Colonic mucosa (tissue), 4 donors: ENCODE data around the gene MCRIP1. TPM values are rescaled to one million over a fixed set of nuclear protein-coding genes. Genes with fewer than 3 reads are reported as not detected.

Experiments
- DNase-seq: peaks from one replicate; pipeline ENCODE4 v3.0.0-alpha.2; 2020
- H3K27ac ChIP-seq: fragments of 200-600 bp; one replicate; pipeline ENCODE4 v1.8.0; 2021
- H3K27me3 ChIP-seq: fragments of 200-600 bp; one replicate; pipeline ENCODE4 v1.8.0; 2021
- H3K36me3 ChIP-seq: fragments of 200-600 bp; one replicate; pipeline ENCODE4 v1.8.0; 2021
- H3K4me1 ChIP-seq: fragments of 200-600 bp; one replicate; pipeline ENCODE4 v1.8.0; 2021; ENCODE audit warnings: mild to moderate bottlenecking
- H3K4me3 ChIP-seq: fragments of 200-600 bp; one replicate; pipeline ENCODE4 v1.8.0; 2021
- H3K9ac ChIP-seq, 2 donors: one replicate each; pipeline ENCODE4 v1.7.0; 2013; ENCODE audit warnings: control low read depth in 2 of 2, low read depth in 2 of 2, low read length in 2 of 2
- H3K9me3 ChIP-seq: fragments of 200-600 bp; one replicate; pipeline ENCODE4 v1.8.0; 2021
- intact Hi-C: fragments of 100-400 bp; cut with DNase I; formaldehyde crosslinking; loops from one replicate; pipeline ENCODE4 v1.14.1; 2022
- total RNA-seq, 2 donors: library from RNA; stranded (reverse); fragmentation: NEBNext Ultra II Directional in 1 of 2; extraction: Animal tissue kit (Norgen Biotek cat#: 25700) in 1 of 2; gene quantifications; one replicate each; pipeline ENCODE4 v1.2.1, GENCODE V29; 2021
- TF ChIP-seq, protein P1 (sequence below): fragments of 200-600 bp; IDR thresholded peaks from one replicate; pipeline ENCODE4 v1.8.0; 2022; ENCODE audit warnings: antibody characterized with exemption, mild to moderate bottlenecking
- donor health status: healthy.
- donor health status: DM: no; HTN: no; CAD: no.
- donor health status: DM: no; HTN: no; CAD: no.

The MCRIP1 gene
- total RNA-seq, 2 donors from 2014 or later = 25.9 to 26.2 TPM

DNA sequence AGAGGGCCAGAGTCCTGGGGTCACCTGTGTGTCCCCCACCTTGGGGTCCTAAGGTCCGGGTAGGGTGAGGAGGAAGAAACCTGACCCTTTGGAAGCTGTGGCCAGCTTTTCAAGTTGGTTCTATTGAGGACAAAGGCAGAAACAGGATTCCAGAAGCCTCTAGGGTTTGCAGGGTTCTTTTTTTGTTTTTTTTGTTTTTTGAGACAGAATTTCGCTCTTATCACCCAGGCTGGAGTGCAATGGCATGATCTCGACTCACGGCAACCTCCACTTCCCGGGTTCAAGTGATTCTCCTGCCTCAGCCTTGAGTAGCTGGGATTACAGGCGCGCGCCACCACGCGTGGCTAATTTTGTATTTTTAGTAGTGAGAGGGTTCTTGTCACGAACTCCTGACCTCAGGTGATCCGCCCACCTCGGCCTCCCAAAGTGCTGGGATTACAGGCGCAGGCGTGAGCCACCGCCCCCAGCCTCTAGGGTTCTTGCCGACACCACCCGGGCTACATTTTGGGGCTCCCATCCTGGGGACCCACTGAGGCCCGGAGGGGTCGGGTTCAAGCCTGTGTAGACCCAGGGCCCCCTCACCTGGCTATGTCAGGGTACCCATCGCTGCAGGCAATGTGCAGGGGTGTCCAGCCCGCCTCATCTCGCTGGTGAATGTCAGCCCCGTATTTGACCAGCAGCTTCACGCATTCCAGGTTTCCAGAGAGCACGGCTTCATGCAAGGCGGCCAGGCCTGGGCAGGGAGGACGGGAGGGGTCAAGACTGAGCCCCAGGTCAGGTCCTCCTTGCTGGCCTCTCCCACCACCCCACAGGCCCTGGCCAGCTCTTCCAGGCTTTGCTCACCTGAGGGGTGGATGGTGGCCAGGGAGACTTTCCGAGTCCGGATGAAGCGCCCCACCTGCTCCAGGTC, 1.1 kb upstream of the MCRIP1 start:
- DNase-seq = no peak
- peak overlapping the region; percentile 69 for H3K4me3 ChIP-seq
- H3K9ac ChIP-seq = peak overlapping the region; percentile 82 to 91
- H3K36me3 ChIP-seq = no peaks in the 10 kb centered on the region
- H3K9me3 ChIP-seq = no peaks in the 10 kb centered on the region
- H3K27me3 ChIP-seq = no peaks in the 10 kb centered on the region
- H3K27ac ChIP-seq = peak overlapping the region; percentile 91
- H3K4me1 ChIP-seq = peaks cover 4% of the 10 kb centered on the region
- intact Hi-C loops = no loop called here
- TF ChIP-seq, protein P1, sequence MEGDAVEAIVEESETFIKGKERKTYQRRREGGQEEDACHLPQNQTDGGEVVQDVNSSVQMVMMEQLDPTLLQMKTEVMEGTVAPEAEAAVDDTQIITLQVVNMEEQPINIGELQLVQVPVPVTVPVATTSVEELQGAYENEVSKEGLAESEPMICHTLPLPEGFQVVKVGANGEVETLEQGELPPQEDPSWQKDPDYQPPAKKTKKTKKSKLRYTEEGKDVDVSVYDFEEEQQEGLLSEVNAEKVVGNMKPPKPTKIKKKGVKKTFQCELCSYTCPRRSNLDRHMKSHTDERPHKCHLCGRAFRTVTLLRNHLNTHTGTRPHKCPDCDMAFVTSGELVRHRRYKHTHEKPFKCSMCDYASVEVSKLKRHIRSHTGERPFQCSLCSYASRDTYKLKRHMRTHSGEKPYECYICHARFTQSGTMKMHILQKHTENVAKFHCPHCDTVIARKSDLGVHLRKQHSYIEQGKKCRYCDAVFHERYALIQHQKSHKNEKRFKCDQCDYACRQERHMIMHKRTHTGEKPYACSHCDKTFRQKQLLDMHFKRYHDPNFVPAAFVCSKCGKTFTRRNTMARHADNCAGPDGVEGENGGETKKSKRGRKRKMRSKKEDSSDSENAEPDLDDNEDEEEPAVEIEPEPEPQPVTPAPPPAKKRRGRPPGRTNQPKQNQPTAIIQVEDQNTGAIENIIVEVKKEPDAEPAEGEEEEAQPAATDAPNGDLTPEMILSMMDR = no peak

DNA sequence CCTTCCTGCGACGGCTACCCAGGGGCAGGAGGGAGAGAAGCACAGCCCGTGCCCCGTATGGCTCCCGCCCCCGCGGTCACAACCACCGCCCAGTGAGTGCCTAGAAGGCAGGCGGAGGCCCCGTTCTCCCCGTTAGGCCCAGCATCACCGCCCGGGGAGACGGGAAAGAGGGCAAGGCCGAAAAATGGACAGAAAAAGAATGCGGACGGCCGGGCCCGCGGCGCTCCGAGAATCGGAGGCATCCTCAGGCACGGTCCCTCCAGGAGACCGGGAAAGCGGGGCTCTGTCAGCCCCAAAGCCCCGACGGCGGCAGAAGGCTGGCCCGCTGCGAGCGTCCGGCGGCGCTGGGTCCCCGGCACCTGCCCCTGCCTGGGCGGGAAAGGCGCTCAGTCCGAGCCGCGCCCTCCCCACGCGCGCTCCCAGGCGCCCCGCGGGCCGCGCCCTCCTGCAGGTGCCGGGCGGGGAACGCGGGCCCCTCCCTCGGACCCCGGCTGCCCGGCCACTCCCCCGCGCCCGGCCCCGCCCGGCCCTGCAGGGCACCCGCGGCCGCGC, 407 bp downstream of the MCRIP1 start:
- TF ChIP-seq, protein P1 = no peak
- H3K27me3 ChIP-seq = no peaks in the 10 kb centered on the region
- H3K4me3 ChIP-seq = peak overlapping the region; percentile 74
- intact Hi-C loops = no loop called here
- H3K4me1 ChIP-seq = peaks cover 4% of the 10 kb centered on the region
- peak overlapping the region; percentile 62 to 91 for H3K9ac ChIP-seq
- no peaks in the 10 kb centered on the region for H3K9me3 ChIP-seq
- DNase-seq = peak; percentile 40
- H3K27ac ChIP-seq = peak overlapping the region; percentile 92
- no peaks in the 10 kb centered on the region for H3K36me3 ChIP-seq

DNA sequence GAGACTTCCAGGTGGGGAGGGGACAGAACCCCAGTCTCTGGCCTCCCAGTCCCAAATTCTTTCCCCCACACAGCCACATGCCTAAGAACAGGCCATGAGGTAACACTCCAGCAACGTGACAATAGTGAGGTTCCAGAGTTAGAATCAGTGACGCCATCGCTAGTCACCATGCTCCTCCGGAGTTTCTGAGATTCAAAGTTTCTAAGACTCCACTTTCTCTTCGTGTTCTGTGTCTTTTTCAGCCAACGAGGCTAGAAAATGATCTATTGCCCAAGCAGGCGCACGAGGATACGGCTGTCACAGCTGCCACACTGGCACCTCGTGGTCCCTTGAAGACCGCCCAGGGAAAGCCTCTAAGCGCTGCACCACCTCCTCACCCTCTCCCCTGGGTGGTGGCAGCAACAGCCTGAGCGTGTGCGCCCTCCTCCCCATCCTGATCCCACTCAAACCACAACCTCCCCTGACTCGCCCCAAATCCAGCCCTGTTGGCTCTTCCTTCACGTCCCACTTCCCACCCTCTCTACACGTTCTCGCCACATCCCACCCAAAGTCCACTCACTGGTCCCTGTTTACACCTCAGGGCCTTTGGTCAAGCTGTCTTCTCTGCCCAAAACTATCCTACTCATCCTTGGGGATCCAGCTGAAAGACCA, 1.0 kb downstream of the MCRIP1 start:
- Histone ChIP-seq H3K4me3 (peak overlapping the region; percentile 74), H3K9me3 (no peaks in the 10 kb centered on the region), H3K36me3 (no peaks in the 10 kb centered on the region), H3K27me3 (no peaks in the 10 kb centered on the region), H3K27ac (peak overlapping the region; percentile 92), H3K4me1 (peaks cover 4% of the 10 kb centered on the region), H3K9ac (peak overlapping the region; percentile 62 to 91)
- DNase-seq = no peak
- intact Hi-C loops = no loop called here
- TF ChIP-seq, protein P1 = no peak

DNA sequence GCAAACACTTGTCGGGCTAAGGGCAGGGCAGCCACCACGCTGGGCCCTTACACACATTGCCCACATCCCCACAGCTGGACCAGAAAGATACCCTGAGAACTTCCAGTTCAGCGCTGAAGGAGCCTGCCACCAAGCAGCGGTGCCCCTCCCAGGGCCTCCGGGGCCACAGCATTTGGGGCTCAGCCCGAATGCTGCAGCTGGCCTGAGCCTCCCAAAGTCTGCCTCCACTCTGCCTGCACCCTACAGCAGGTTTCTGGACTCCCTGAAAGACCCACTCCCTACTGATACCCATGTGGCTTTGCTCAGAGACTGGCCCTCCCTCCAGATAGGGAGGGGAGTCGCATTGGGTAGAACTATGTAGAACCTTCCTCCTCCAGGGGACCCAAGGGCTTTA, 1.5 kb downstream of the MCRIP1 start:
- Histone ChIP-seq H3K9me3 (no peaks in the 10 kb centered on the region), H3K4me1 (peaks cover 4% of the 10 kb centered on the region), H3K9ac (peak overlapping the region; percentile 12 to 62), H3K27ac (no peak overlapping the region), H3K36me3 (no peaks in the 10 kb centered on the region), H3K4me3 (no peak overlapping the region), H3K27me3 (no peaks in the 10 kb centered on the region)
- no peak for DNase-seq
- intact Hi-C loops = no loop called here
- TF ChIP-seq, protein P1 = no peak

DNA sequence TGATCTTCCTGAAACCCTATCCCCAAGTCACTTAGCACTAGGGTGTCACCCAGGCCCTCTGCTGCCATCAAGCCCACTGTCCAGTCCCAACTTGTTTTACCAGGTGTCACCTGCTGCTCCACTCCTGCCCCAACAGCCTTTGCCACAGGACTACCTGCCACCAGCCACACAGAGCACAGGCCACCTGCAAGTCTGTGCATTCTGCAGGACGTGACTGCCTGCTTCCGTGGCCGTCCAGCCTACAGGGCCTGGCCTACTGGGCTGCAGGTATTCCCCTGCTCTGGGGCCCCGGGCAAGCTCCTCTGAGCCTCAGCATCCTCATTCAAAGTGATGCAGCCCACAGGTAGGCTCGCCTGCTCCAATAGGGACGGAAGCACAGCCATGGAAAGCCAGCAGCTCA, 3.2 kb downstream of the MCRIP1 start:
- Histone ChIP-seq H3K36me3 (no peaks in the 10 kb centered on the region), H3K9me3 (no peaks in the 10 kb centered on the region), H3K4me3 (no peak overlapping the region), H3K4me1 (peaks cover 4% of the 10 kb centered on the region), H3K27ac (no peak overlapping the region), H3K27me3 (no peaks in the 10 kb centered on the region), H3K9ac (no peak overlapping the region)
- TF ChIP-seq, protein P1 = no peak
- no peak for DNase-seq
- intact Hi-C loops = no loop called here
